ENCODE data around the gene PDGFC.

PDGFC gene

DNA sequence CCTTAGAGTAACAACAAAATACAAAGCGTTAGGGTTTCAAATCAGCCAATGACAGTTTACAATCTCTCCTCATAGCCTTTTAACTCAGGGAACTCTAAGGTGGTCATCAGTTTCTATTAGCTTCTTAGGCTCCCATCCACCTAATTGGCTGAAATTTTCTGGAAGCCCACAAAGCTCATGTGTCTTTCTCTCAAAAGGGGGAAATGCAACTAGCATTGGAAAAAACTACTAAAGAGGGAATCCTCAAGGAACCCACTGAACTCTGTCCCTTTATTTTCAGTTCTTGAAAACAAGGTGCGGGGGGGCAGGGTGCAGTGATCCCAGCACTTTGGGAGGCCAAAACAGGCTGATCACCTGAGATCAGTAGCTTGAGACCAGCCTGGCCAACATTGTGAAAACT is 56.4 kb downstream of the PDGFC start:
- no peak overlapping the region for H3K27ac Mint-ChIP-seq
- H3K4me3 Mint-ChIP-seq: no peak overlapping the region
- H3K9me3 Mint-ChIP-seq: peaks cover 3% of the 10 kb centered on the region
- no peaks in the 10 kb centered on the region for H3K4me1 Mint-ChIP-seq
- ATAC-seq: no peak
- H3K27me3 Mint-ChIP-seq: no peaks in the 10 kb centered on the region
- H3K36me3 Mint-ChIP-seq: no peaks in the 10 kb centered on the region

DNA sequence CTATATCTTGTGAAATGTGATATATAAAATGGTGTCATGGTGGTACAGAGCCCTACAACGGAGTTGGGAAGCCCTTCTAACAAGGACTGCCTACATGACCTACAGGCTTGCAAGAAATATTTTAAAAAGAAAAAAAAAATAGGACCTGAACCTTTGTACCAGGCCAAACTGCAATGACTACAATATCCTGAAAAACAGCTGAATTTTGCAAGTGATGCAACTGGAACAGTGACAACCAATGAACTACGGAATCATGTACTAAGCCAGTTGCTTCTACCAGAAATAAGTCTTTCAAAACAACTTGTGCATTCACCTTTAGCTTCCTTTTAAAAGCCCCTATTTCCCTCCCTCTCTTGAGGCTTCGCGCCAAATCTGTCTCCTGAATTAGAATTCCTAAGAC is 58.4 kb downstream of the PDGFC start:
- Mint-ChIP-seq H3K36me3 (no peaks in the 10 kb centered on the region), H3K27ac (no peak overlapping the region), H3K4me1 (no peaks in the 10 kb centered on the region), H3K9me3 (peaks cover 3% of the 10 kb centered on the region), H3K27me3 (no peaks in the 10 kb centered on the region), H3K4me3 (no peak overlapping the region)
- ATAC-seq: no peak

DNA sequence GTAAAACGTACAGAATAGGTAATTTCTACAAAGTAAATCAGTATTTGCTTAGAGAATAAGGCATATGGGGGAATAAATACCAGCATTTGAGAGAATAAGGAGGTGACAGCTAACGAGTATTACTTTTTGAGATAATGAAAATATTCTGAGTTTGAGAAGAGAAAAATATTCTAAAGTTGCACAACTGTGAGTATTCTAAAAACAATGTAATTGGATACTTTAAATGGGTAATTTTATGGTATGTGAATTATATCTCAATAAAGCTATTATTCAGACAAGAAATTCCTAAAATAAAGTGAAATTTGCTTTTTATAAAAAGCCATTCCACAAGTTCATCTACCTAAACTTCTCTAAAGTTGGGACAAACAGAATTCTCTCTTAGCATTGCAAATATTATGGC is 62.6 kb downstream of the PDGFC start:
- no peaks in the 10 kb centered on the region for H3K36me3 Mint-ChIP-seq
- H3K9me3 Mint-ChIP-seq: peaks cover 3% of the 10 kb centered on the region
- no peak overlapping the region for H3K4me3 Mint-ChIP-seq
- no peaks in the 10 kb centered on the region for H3K4me1 Mint-ChIP-seq
- H3K27ac Mint-ChIP-seq: no peak overlapping the region
- ATAC-seq: no peak
- H3K27me3 Mint-ChIP-seq: no peaks in the 10 kb centered on the region

DNA sequence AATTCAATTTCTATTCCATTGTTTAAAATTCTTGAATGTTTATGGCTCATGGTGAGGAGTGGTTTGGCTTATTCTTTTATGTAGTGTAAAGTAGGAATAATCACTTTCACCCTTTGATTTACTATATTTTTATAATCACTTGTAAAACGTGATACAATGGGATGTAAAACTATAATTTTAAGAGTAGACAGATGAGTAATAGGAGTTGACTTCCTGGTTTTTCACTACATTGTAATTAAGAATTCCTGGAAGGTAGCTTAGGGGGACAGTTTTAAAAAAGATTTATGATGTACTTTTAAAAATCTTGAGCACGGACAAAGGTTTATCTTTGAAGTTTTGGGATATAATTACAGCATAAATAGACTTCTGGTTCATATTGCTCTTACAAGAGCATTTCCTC is 65.3 kb downstream of the PDGFC start:
- Mint-ChIP-seq H3K36me3 (no peaks in the 10 kb centered on the region), H3K9me3 (peaks cover 3% of the 10 kb centered on the region), H3K4me1 (no peaks in the 10 kb centered on the region), H3K4me3 (no peak overlapping the region), H3K27ac (no peak overlapping the region), H3K27me3 (no peaks in the 10 kb centered on the region)
- ATAC-seq: no peak

DNA sequence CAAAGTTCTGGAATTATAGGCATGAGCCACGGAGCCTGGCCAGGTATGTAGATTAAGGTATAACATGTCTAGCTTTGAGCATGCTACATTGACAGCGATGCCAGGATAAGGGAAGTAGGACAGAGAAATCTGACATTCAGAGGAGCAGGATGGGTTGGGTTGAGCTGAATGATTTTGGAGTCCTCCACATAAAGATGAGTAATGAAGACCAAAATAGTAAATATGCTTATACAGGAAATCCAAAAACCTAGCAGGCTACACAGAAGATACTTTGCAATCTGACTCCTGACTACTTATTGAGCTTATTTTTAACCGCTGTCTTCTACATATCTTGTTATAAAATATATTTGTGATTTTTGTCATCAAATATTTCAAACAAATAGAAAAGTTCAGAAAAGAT is 69.7 kb downstream of the PDGFC start:
- no peak overlapping the region for H3K4me3 Mint-ChIP-seq
- no peaks in the 10 kb centered on the region for H3K27me3 Mint-ChIP-seq
- H3K36me3 Mint-ChIP-seq: no peaks in the 10 kb centered on the region
- H3K9me3 Mint-ChIP-seq: peaks cover 3% of the 10 kb centered on the region
- H3K4me1 Mint-ChIP-seq: no peaks in the 10 kb centered on the region
- no peak overlapping the region for H3K27ac Mint-ChIP-seq
- ATAC-seq: no peak

DNA sequence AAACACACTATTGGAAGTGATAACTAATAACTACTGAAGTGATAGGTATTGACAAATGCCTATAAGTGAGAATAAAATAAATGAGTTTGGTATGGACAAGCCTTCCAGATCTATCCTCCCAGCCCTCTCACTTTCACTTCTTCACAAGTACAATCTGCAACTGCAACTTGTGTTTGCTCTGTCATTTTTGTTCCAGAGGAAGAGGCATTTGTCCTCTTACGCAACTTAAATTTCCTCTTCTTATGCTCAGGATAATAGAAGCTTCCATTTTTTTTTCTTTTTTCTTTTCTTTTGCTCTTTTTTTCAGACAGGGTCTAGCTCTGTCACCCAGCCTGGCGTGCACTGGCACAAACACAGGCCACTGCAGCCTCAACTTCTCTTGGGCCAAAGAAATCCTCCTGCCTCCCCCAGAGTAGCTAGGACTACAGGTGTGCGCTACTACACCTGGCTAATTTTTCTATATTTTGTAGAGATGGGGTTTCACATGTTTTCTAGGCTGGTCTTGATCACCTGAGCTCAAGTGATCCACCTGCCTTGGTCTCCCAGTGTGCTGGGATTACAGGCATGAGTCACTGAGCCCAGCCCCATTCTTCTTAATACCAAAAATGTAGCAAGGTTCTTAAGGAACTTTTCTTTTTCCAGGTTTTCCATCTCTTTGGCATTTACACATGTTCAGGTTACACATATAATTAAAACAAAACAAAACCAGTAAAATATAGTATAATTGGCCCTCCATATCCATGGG is 73.1 kb downstream of the PDGFC start:
- Mint-ChIP-seq H3K36me3 (no peaks in the 10 kb centered on the region), H3K9me3 (peaks cover 3% of the 10 kb centered on the region), H3K4me3 (no peak overlapping the region), H3K27ac (no peak overlapping the region), H3K4me1 (no peaks in the 10 kb centered on the region), H3K27me3 (no peaks in the 10 kb centered on the region)
- ATAC-seq: no peak

DNA sequence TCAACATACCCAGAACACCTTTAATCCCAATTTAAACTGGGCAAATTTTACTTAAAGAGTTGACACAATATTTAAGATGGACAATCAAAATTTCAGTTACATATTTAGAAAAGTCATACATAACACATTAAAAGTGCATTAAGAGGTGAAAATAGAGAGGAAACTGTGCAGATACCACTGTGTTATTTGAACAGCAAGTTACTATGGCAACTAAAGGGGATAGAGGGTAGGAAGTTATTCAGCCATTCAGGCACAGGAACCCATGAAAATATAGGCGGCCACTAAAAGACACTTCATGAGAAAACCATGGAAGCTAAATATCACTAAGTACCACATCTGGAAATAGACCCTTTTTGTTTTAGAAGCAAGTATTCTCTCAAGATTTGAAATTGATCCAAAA is 75.1 kb downstream of the PDGFC start:
- no peaks in the 10 kb centered on the region for H3K27me3 Mint-ChIP-seq
- H3K4me3 Mint-ChIP-seq: no peak overlapping the region
- no peaks in the 10 kb centered on the region for H3K36me3 Mint-ChIP-seq
- H3K4me1 Mint-ChIP-seq: no peaks in the 10 kb centered on the region
- H3K27ac Mint-ChIP-seq: no peak overlapping the region
- no peaks in the 10 kb centered on the region for H3K9me3 Mint-ChIP-seq
- no peak for ATAC-seq

DNA sequence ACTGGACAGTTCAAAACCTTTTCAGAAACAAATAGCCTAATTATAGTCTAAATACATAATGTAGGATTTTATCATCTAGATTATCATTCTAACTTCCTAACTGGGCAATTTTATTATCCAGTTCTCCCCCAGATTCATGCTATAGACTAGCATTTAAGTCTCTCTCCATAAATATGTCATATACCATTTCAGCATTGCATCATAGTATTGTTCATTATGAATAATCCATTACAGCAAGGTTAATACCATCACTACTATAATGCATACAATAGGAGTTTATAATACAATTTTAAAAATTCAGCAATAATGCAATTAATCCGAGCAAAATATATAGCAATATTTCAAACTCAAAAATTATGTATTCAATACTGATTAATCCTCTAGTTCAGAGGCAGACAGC is 77.4 kb downstream of the PDGFC start:
- Mint-ChIP-seq H3K9me3 (no peaks in the 10 kb centered on the region), H3K4me3 (no peak overlapping the region), H3K4me1 (no peaks in the 10 kb centered on the region), H3K27me3 (no peaks in the 10 kb centered on the region), H3K36me3 (no peaks in the 10 kb centered on the region), H3K27ac (no peak overlapping the region)
- no peak for ATAC-seq

DNA sequence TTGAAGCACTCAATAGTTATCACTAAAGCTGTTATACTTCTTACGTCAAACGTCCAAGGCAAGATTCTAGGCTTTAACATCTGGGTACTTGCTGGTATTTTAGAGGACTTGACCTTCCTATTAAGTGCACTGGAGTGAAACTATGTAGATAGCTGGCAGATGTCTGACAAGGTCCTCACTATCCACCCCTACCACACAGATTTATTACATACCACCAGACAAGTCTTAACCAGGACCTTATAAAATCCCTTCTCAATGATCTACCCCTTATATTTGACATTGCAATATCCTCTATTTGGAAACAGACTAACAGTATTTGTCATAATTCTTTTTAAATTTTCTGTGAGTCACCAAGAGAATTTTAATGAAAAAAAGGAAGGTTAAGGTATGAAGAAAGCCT is 78.8 kb downstream of the PDGFC start:
- Mint-ChIP-seq H3K36me3 (no peaks in the 10 kb centered on the region), H3K27ac (no peak overlapping the region), H3K27me3 (no peaks in the 10 kb centered on the region), H3K9me3 (no peaks in the 10 kb centered on the region), H3K4me1 (no peaks in the 10 kb centered on the region), H3K4me3 (no peak overlapping the region)
- no peak for ATAC-seq

DNA sequence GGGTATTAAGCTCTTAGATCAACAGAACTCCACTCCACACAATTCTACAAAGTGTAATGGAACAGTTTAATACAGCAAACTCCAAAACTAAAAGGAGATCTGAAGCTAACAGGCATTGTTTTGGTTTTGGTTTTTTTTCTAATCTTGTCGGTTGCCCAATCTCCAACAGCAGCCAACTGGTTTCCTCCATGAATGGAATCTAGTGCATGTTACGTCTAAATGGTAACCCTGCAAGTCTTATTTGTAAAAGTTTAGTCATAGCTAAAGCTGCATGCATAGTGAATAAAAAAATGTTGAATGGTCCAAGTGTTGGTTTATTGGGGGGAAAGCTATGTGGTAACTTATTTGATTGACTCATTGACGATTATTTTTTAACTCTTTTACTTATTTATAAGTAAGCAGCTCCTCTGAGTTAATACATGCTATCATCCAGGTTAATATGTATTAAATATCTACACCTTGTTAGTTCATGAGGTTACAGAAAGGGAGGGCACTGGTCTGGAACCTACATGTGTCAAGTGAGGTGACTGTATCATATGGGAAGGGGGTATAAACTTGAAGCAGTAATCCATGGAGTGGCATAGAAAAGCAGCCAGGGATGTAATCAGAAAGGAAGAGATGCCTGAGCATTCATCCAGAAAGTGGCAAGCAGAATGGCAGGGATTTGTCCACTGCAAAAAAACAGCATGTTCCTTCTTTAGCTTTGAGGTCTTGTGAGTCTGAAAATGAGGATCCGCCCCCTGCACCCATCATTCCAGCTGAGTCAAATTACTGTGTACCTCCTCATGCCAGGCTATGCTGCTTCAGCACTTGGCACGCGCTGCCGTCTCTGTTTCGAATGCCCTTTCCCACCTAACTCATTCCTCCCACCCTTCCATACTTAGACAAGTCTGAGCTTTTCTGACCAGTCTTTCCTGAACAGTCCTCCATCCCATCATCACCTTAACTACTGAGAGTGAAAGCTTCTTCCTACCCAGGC is 81.7 kb downstream of the PDGFC start:
- no peaks in the 10 kb centered on the region for H3K27me3 Mint-ChIP-seq
- ATAC-seq: no peak
- no peaks in the 10 kb centered on the region for H3K9me3 Mint-ChIP-seq
- no peak overlapping the region for H3K27ac Mint-ChIP-seq
- H3K4me3 Mint-ChIP-seq: no peak overlapping the region
- no peaks in the 10 kb centered on the region for H3K4me1 Mint-ChIP-seq
- no peaks in the 10 kb centered on the region for H3K36me3 Mint-ChIP-seq

DNA sequence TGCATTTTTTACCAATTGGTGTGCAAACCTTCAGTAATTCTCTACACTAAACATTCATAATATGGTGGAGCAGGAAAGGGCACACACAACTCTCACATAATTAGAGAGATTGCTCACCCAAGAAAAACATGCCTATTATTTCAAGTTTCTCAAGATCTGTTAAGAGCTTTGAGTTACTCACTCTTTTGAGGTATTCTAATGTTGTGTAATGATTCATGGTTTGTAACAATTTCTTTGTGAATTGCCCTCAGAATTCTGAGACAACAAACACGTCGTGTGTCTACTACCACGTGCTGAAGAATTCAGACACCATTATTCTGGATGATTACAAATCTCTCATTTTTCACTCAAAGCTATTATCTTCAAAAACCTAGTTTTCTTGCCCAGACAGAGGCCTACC is 82.8 kb downstream of the PDGFC start:
- no peak overlapping the region for H3K4me3 Mint-ChIP-seq
- no peak overlapping the region for H3K27ac Mint-ChIP-seq

DNA sequence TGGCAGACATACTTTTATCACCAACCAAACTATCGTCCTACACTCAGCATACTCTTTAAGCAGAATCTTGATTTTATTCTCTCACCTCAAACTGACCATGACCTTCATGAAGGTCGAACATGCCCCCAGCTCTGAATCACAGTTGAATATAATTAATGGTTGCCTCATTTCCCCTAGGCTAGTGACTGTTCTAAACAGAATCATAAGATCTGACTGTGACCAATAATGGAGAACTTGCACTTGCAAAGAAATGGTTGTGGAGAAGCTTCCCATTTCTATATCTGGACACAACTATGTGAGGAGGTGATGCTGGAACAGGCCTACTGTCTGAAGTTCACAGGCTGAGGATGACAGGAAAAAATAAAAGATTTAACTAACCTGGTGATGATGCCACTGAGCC is 85.1 kb downstream of the PDGFC start:
- H3K36me3 Mint-ChIP-seq: no peaks in the 10 kb centered on the region

More for the DNA sequence above, 82.8 kb downstream of the PDGFC start:
- Mint-ChIP-seq H3K36me3 (no peaks in the 10 kb centered on the region), H3K4me1 (no peaks in the 10 kb centered on the region), H3K27me3 (no peaks in the 10 kb centered on the region), H3K9me3 (no peaks in the 10 kb centered on the region)
- ATAC-seq: no peak

DNA sequence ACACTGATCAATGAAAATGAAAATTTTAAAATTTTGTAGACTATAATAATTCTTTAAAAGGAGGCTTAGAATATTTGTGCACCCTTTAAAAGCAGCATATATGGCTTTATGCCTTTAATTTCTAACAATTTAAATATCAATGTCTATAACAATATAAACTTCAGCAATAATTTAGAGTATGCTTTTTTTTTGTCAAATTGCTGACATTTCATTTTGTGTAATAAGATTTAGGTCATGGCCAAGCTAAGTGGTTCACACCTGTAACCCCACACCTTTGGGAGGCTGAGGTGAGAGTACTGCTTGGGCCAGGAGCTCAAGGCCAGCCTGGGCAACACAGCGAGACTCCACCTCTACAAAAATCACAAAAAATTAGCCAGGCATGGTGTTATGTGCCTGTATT is 86.2 kb downstream of the PDGFC start:
- peaks cover 3% of the 10 kb centered on the region for H3K9me3 Mint-ChIP-seq
- no peak for ATAC-seq
- H3K4me1 Mint-ChIP-seq: no peaks in the 10 kb centered on the region
- H3K36me3 Mint-ChIP-seq: no peaks in the 10 kb centered on the region
- no peak overlapping the region for H3K4me3 Mint-ChIP-seq
- H3K27me3 Mint-ChIP-seq: no peaks in the 10 kb centered on the region
- no peak overlapping the region for H3K27ac Mint-ChIP-seq

More for the DNA sequence above, 85.1 kb downstream of the PDGFC start:
- Mint-ChIP-seq H3K9me3 (peaks cover 3% of the 10 kb centered on the region), H3K27ac (no peak overlapping the region), H3K4me3 (no peak overlapping the region), H3K27me3 (no peaks in the 10 kb centered on the region), H3K4me1 (no peaks in the 10 kb centered on the region)
- no peak for ATAC-seq

DNA sequence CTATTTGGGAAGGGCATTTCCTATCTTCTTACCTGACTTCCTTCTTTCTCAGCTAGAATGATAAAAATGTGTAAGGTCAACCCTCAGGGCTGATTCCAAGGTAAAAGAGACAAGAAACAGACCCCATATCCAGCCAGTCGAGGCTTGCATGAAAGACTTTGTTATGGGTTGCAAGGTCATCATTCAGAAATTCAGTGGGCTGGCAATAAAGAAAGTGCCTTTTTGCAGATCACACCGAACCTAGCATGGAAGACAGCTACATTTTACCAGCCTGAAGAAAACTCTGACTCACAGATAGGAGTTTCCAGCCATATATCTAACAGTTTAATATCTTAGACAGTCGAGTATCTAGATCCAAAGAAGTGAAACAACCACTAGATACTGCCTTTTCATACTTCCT is 87.4 kb downstream of the PDGFC start:
- Mint-ChIP-seq H3K4me3 (no peak overlapping the region), H3K27me3 (no peaks in the 10 kb centered on the region), H3K36me3 (no peaks in the 10 kb centered on the region), H3K27ac (no peak overlapping the region), H3K4me1 (no peaks in the 10 kb centered on the region), H3K9me3 (peaks cover 3% of the 10 kb centered on the region)
- ATAC-seq: no peak

DNA sequence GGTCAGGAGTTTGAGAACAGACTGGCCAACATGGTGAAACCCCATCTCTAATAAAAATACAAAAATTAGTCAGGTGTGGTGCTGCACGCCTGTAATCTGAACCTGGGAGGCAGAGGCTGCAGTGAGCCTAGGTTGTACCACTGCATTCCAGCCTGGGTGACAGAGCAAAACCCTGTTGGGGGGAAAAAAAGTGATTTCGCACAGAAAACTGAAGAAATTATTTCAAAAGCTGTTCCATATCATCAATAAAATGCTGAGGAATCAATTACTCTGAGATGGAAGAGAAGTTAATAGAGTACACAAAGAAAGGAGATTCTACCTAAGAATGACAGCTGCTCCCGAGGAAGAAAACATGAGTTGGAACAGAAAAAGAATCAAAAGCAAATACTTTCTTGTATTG is 95.9 kb downstream of the PDGFC start:
- ATAC-seq: no peak
- no peaks in the 10 kb centered on the region for H3K4me1 Mint-ChIP-seq
- no peaks in the 10 kb centered on the region for H3K36me3 Mint-ChIP-seq
- no peak overlapping the region for H3K4me3 Mint-ChIP-seq
- no peaks in the 10 kb centered on the region for H3K9me3 Mint-ChIP-seq
- H3K27me3 Mint-ChIP-seq: no peaks in the 10 kb centered on the region
- H3K27ac Mint-ChIP-seq: no peak overlapping the region

DNA sequence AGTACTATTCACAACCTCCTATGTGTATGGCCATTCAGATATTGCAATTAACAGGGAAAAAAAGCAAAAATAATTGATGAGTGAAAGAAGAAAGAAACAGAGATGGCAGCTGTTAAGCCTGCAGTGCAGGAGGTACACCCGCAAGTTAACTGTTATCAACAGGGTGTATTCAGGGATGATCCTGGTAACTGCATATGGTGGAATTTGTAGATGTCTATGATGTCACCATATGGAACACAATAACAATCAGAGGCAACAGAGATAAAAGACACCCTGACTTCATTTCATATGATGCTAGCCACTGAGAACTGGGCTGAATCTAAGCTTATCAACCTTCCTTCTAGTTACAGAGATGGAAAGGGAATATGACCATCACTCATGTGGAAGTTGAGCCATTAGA is 96.5 kb downstream of the PDGFC start:
- Mint-ChIP-seq H3K4me1 (no peaks in the 10 kb centered on the region), H3K27me3 (no peaks in the 10 kb centered on the region), H3K4me3 (no peak overlapping the region), H3K27ac (no peak overlapping the region), H3K36me3 (no peaks in the 10 kb centered on the region), H3K9me3 (no peaks in the 10 kb centered on the region)
- no peak for ATAC-seq

All from stimulated activated memory B cell treated with anti-CD40 and anti-IgM and Interleukin-4, amounts not matched to agents 10 μg/mL and 1 μg/mL and 100 μg/mL, for 72 hours (primary cell).